ENCODE results near the gene TDRD10.

DNA sequence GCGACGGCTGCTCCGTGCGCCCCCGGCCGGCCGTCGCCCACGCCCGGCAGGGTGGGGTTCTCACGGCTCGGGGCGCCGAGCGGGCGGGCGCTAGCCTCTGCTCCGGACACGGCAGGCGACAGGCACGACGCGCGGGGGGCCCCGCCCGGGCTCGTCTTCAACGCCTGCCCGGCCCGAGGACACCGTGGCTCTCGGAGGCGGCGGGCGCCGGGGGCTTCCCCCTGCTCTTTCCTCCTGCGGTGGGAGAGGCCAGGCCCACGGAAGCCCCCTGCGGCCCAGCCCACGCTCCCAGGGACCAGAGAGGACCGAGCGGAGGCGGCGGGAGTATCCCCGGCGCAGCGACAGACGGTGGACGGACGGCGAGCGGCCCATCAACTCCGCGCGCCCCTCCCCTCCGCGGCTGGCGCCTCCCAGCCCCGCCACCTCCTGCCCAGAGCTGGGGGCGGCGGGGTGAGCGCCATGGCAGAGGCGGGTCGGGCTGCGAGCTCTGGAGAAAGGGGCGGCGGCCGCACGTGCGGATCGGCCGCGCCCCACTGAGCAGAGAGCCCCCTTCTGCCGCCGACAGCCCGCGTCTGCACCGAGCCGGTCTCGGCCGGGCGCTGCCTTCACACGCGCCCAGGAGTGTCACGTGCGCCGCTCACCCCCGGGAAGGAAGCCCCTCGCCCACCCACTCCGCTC is at the start of gene TDRD10, which contains the start of gene SHE:
- TF ChIP-seq, protein P1, sequence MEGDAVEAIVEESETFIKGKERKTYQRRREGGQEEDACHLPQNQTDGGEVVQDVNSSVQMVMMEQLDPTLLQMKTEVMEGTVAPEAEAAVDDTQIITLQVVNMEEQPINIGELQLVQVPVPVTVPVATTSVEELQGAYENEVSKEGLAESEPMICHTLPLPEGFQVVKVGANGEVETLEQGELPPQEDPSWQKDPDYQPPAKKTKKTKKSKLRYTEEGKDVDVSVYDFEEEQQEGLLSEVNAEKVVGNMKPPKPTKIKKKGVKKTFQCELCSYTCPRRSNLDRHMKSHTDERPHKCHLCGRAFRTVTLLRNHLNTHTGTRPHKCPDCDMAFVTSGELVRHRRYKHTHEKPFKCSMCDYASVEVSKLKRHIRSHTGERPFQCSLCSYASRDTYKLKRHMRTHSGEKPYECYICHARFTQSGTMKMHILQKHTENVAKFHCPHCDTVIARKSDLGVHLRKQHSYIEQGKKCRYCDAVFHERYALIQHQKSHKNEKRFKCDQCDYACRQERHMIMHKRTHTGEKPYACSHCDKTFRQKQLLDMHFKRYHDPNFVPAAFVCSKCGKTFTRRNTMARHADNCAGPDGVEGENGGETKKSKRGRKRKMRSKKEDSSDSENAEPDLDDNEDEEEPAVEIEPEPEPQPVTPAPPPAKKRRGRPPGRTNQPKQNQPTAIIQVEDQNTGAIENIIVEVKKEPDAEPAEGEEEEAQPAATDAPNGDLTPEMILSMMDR (IDR thresholded peaks at IDR 0.05): no peak
- no peak for TF ChIP-seq POLR2A (IDR thresholded peaks at IDR 0.05)

Data from body of pancreas (tissue), 4 donors.